ENCODE results near the gene SEMA4D.

The SEMA4D gene

DNA sequence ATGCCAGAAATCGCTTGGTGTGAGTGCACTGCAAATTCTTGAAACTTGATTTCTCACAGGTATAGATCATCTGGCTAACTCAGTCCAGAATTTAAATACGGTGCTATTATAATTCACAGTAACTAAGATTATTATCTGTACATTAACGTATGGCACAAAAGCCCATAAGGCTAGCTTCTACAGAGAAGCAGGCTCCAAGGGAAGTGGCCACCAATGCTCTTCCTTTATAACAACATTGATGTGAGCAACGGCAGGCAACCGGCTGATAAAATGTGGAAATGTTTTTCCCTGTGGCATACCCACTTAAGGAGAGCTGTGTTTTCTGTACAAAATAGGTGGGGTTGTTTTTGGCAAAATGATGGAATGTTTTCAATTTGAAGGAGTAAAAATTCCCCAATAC is 35.7 kb downstream of the SEMA4D start:
- H3K36me3 ChIP-seq, result no peaks in the 10 kb centered on the region
- peaks cover 0 to 15% (median 4%) of the 10 kb centered on the region in 4 donors for H3K4me1 ChIP-seq
- H3K9me3 ChIP-seq, result no peaks in the 10 kb centered on the region
- TF ChIP-seq, protein P1, sequence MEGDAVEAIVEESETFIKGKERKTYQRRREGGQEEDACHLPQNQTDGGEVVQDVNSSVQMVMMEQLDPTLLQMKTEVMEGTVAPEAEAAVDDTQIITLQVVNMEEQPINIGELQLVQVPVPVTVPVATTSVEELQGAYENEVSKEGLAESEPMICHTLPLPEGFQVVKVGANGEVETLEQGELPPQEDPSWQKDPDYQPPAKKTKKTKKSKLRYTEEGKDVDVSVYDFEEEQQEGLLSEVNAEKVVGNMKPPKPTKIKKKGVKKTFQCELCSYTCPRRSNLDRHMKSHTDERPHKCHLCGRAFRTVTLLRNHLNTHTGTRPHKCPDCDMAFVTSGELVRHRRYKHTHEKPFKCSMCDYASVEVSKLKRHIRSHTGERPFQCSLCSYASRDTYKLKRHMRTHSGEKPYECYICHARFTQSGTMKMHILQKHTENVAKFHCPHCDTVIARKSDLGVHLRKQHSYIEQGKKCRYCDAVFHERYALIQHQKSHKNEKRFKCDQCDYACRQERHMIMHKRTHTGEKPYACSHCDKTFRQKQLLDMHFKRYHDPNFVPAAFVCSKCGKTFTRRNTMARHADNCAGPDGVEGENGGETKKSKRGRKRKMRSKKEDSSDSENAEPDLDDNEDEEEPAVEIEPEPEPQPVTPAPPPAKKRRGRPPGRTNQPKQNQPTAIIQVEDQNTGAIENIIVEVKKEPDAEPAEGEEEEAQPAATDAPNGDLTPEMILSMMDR (IDR thresholded peaks at IDR 0.05), result no peak
- intact Hi-C loops (cut with DNase I; ENCODE audit: low total_unique reads), result no loop called here
- no peak overlapping the region for H3K4me3 ChIP-seq
- H3K27me3 ChIP-seq, result no peaks in the 10 kb centered on the region
- no peak for DNase-seq
- H3K27ac ChIP-seq, result peak overlapping the region in 1 of 2 donors; percentile 1

DNA sequence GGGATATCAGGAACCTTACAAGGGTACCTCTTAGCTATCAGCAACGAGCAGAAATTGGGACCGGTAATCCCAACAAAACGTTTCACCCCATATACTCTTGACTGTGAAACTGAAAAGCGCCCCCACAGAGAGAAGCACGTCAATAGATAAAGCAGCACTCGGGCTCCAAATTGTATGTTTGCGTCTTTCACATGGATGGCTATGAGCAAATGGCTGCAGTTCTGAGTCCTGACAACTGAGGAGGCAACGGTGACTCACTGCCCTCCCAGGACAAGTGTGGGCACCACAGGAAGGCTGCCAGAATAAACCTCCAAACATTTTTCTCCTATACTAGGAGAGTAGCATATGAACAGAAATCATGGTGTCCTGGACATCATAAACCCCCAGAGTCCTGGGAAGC is 36.6 kb downstream of the SEMA4D start:
- DNase-seq, result no peak
- no peaks in the 10 kb centered on the region for H3K9me3 ChIP-seq
- peak overlapping the region in 1 of 2 donors; percentile 1 for H3K27ac ChIP-seq
- H3K4me3 ChIP-seq, result no peak overlapping the region
- intact Hi-C loops (cut with DNase I; ENCODE audit: low total_unique reads), result no loop called here
- no peaks in the 10 kb centered on the region for H3K27me3 ChIP-seq
- no peaks in the 10 kb centered on the region for H3K36me3 ChIP-seq
- TF ChIP-seq, protein P1 (IDR thresholded peaks at IDR 0.05), result no peak
- peaks cover 0 to 15% (median 4%) of the 10 kb centered on the region in 4 donors for H3K4me1 ChIP-seq

DNA sequence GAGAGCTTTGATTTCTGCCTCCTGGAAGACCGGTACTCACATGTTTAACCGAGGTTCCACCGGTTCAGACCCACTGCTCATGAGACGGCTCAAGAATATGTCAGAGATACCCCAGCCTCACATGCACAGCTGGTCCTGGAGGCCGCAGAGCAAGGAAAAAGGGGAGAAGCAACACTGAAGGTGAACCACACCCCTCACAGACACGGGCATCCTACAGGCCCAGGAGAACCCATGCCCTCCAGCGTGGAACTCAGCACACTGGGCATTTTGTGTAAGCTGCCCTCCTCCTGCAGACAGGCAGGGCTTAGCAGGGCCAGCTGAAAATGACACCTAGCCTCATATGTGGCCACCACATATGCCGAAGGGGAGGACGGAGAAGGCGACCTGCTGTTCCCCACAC is 37.4 kb downstream of the SEMA4D start:
- peaks cover 0 to 15% (median 4%) of the 10 kb centered on the region in 4 donors for H3K4me1 ChIP-seq
- TF ChIP-seq, protein P1 (IDR thresholded peaks at IDR 0.05), result no peak
- no peak overlapping the region for H3K4me3 ChIP-seq
- H3K9me3 ChIP-seq, result no peaks in the 10 kb centered on the region
- no peaks in the 10 kb centered on the region for H3K27me3 ChIP-seq
- H3K27ac ChIP-seq, result peak overlapping the region in 1 of 2 donors; percentile 1
- H3K36me3 ChIP-seq, result no peaks in the 10 kb centered on the region
- intact Hi-C loops (cut with DNase I; ENCODE audit: low total_unique reads), result no loop called here
- no peak for DNase-seq

DNA sequence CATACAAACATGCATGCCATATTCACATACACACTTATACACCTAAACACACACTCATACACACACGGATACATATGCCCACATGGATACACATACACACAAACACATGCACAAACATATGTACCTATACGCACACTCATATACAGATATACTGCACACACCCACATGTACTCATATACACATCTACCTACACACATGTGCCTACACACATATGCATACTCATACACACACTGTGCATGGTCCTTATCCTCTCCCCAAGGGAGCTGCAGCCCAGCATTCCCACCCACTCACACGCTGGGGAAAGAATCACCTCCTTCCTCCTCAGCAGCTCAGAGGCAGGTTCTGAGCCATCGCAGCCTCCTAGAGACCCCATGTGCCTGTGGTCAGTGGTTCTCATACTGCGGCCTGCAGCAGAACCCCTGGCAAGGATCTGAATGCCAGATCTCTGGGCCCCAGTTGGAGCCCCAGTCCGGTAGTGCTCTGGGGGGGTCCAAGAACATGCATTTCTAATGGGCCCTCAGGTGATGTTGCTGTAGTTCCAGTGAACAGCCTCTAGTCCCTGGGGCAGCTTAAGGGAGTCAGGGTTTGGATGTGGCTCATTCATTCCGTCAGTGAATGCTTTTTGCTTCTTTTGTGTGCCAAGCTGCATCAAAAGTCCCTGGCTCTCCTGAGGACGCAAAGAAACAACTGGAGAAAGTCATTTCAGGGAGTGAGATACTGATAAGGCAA is 39.0 kb downstream of the SEMA4D start:
- Histone ChIP-seq H3K4me3 (no peak overlapping the region), H3K9me3 (no peaks in the 10 kb centered on the region), H3K27me3 (no peaks in the 10 kb centered on the region), H3K4me1 (peaks cover 0 to 15% (median 4%) of the 10 kb centered on the region in 4 donors), H3K27ac (no peak overlapping the region), H3K36me3 (peaks cover 0 to 8% (median 0%) of the 10 kb centered on the region in 3 donors)
- no peak for DNase-seq
- intact Hi-C loops (cut with DNase I; ENCODE audit: low total_unique reads), result no loop called here
- TF ChIP-seq, protein P1 (IDR thresholded peaks at IDR 0.05), result no peak

DNA sequence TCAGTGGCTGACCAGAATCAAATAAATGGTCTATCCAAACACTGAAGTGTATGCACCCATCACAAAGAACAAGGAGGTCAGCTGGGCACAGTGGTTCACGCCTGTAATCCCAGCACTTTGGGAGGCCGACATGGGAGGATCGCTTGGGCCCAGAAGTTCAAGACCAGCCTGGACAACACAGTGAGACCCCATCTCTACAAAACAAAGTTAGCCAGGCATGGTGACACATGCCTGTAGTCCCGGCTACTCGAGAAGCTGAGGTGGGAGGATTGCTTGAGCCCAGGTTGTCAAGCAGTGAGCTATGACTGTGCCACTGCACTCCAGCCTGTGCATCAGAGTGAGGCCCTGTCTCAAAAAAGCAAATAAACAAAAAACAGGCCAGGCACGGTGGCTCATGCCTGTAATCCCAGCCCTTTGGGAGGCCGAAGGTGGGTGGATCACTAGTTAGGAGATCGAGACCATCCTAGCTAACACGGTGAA is 40.5 kb downstream of the SEMA4D start:
- H3K4me3 ChIP-seq, result no peak overlapping the region
- intact Hi-C loops (cut with DNase I; ENCODE audit: low total_unique reads), result no loop called here
- no peaks in the 10 kb centered on the region for H3K9me3 ChIP-seq
- H3K27me3 ChIP-seq, result no peaks in the 10 kb centered on the region
- H3K36me3 ChIP-seq, result peaks cover 0 to 8% (median 0%) of the 10 kb centered on the region in 3 donors
- H3K27ac ChIP-seq, result no peak overlapping the region
- peaks cover 0 to 12% (median 4%) of the 10 kb centered on the region in 4 donors for H3K4me1 ChIP-seq
- TF ChIP-seq, protein P1 (IDR thresholded peaks at IDR 0.05), result no peak
- no peak for DNase-seq

Data from tibial artery (tissue), 4 donors.